Transverse colon (tissue), 4 donors: ENCODE results near the gene UBE2G1.

Experiments used
- POLR2A ChIP-seq: fragments of 450-650 bp; IDR thresholded peaks from one replicate; pipeline ENCODE4 v1.6.1; 2016; ENCODE audit warnings: antibody characterized with exemption, mild to moderate bottlenecking, moderate library complexity
- POLR2AphosphoS5 ChIP-seq, 3 donors: sonication (generic); formaldehyde crosslinking; IDR thresholded peaks; one replicate each; pipeline ENCODE4 v1.6.1; 2016; ENCODE audit warnings: antibody characterized with exemption in 3 of 3
- TF ChIP-seq, protein P1 (sequence below), 5 experiments: fragments of 200-600 bp in 3 of 5; fragments of 450-650 bp in 2 of 5; sonication (generic) in 3 of 5; IDR thresholded peaks; 1 replicate in 2 of 5; 2 replicates in 3 of 5; pipeline ENCODE4 v1.5.1; 2016 to 2017; ENCODE audit warnings: antibody characterized with exemption in 5 of 5, inconsistent platforms in 3 of 5, mild to moderate bottlenecking in 2 of 5, moderate library complexity in 1 of 5

DNA sequence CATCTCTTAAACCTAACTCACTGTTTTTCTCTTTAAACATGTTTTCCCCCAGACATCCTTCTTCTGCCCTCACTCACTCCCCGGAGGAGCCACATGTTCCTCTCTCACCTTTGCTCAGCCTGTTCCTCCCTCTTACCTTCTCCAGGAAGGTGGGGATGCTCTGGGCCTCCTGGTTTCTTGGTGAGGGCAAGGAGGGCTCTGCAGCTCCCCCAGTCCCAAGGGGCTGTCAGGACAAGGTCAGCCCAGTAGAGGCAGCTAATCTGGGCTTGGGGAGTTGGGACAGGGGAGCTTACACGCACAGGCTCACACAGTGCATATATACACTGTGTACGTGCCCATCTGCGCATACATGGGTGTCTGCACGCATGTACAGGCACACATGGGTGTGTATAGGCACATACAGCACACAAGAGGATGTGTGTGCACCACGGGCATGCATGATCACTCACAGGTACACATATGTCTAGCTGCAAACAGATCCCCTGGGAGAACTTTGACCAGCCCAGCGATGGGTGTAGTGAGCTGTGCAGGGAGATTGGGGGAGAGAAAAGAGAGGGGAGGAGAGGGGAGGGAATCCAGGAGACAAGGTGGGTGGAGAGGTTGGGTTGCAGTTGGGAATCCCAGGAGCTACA, 38.7 kb upstream of the UBE2G1 start:
- TF ChIP-seq, protein P1, sequence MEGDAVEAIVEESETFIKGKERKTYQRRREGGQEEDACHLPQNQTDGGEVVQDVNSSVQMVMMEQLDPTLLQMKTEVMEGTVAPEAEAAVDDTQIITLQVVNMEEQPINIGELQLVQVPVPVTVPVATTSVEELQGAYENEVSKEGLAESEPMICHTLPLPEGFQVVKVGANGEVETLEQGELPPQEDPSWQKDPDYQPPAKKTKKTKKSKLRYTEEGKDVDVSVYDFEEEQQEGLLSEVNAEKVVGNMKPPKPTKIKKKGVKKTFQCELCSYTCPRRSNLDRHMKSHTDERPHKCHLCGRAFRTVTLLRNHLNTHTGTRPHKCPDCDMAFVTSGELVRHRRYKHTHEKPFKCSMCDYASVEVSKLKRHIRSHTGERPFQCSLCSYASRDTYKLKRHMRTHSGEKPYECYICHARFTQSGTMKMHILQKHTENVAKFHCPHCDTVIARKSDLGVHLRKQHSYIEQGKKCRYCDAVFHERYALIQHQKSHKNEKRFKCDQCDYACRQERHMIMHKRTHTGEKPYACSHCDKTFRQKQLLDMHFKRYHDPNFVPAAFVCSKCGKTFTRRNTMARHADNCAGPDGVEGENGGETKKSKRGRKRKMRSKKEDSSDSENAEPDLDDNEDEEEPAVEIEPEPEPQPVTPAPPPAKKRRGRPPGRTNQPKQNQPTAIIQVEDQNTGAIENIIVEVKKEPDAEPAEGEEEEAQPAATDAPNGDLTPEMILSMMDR (IDR thresholded peaks at IDR 0.05): no peak
- no peak for TF ChIP-seq POLR2AphosphoS5 (IDR thresholded peaks at IDR 0.05)
- TF ChIP-seq POLR2A: no peak
